ENCODE data around the gene LRG1.

DNA sequence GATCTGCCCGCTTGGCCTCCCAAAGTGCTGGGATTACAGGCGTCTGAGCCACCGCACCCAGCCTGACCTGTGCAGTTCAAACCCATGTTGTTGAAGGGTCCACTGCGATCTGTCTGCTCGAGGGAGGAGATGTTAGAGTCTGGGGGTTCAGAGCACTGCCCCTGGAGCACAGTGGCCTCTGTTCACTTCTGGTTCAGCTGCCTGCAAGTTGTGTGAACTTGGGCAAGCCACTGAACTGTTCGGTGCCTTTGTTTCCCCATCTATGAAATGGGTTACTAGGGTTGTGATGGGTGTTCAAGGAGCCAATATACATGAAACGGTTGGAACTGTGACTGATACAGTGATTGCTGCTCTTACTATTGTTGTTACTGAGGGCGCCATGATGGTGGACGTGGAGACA lies 6.5 kb downstream of the LRG1 start:
- no peak for TF ChIP-seq ZNF157 (tag by site-specific recombination; IDR thresholded peaks at IDR 0.05)
- TF ChIP-seq ZNF214 (tag by site-specific recombination; IDR thresholded peaks at IDR 0.05; ENCODE audit: borderline replicate concordance) = no peak
- no peak for TF ChIP-seq CTCF (tag by site-specific recombination; IDR thresholded peaks at IDR 0.05)
- no peak for TF ChIP-seq YY1 (tag by site-specific recombination; IDR thresholded peaks at IDR 0.05)
- TF ChIP-seq ZSCAN23 (tag by site-specific recombination; IDR thresholded peaks at IDR 0.05) = no peak
- no peak for TF ChIP-seq ZNF571 (tag by site-specific recombination; IDR thresholded peaks at IDR 0.05)
- TF ChIP-seq KLF9 (tag by site-specific recombination; IDR thresholded peaks at IDR 0.05; ENCODE audit: low read depth) = no peak
- TF ChIP-seq MEIS1 (CRISPR knock-in tag; IDR thresholded peaks at IDR 0.05; ENCODE audit: borderline replicate concordance) = no peak
- TF ChIP-seq ZBTB21 (tag by site-specific recombination; IDR thresholded peaks at IDR 0.05) = no peak
